Measurements from ENCODE around the gene RARS1.
"Not testable (repeated sequence)": the region's sequence is repeated elsewhere in the genome, so short reads cannot be mapped to it uniquely, and the experiment has no call there.

The RARS1 gene

GRCh38 chr5:168480601-168481000 is 5.7 kb upstream of the RARS1 start:
- DNase-seq (ENCODE audit: low read depth in 3 of 3, low spot score in 1 of 3): no peak

- DNase-seq (ENCODE audit: low read depth in 3 of 3, low spot score in 1 of 3): no peak
Measured at GRCh38 chr5:168481330-168481788, 4.9 kb upstream of the RARS1 start.

- no peak for DNase-seq (ENCODE audit: low read depth in 3 of 3, low spot score in 1 of 3)
Measured at GRCh38 chr5:168482361-168482760, 3.9 kb upstream of the RARS1 start.

- DNase-seq (ENCODE audit: low read depth in 3 of 3, low spot score in 1 of 3): no peak
Measured at GRCh38 chr5:168489059-168489458, 2.8 kb downstream of the RARS1 start.

GRCh38 chr5:168494057-168494555 is 7.8 kb downstream of the RARS1 start:
- DNase-seq (ENCODE audit: low read depth in 3 of 3, low spot score in 1 of 3): no peak

GRCh38 chr5:168502563-168503237 is 16.4 kb downstream of the RARS1 start:
- DNase-seq (ENCODE audit: low read depth in 3 of 3, low spot score in 1 of 3): no peak

- DNase-seq (ENCODE audit: low read depth in 3 of 3, low spot score in 1 of 3): no peak
Measured at GRCh38 chr5:168513861-168514428, 27.7 kb downstream of the RARS1 start.

GRCh38 chr5:168525856-168526255 is 39.6 kb downstream of the RARS1 start:
- DNase-seq (ENCODE audit: low read depth in 3 of 3, low spot score in 1 of 3): no peak

- no peak for DNase-seq (ENCODE audit: low read depth in 3 of 3, low spot score in 1 of 3)
Measured at GRCh38 chr5:168527756-168528295, 41.6 kb downstream of the RARS1 start.

- no peak for DNase-seq (ENCODE audit: low read depth in 3 of 3, low spot score in 1 of 3)
Measured at GRCh38 chr5:168528521-168529373, 42.5 kb downstream of the RARS1 start, which contains the start of gene FBLL1. TSS of gene FBLL1 (plus strand) at chr5:168529305. CDS start at chr5:168529505, 200 bp downstream.

GRCh38 chr5:168529374-168530234 is 43.3 kb downstream of the RARS1 start:
- DNase-seq (ENCODE audit: low read depth in 3 of 3, low spot score in 1 of 3): no peak

GRCh38 chr5:168530621-168531150 is 44.4 kb downstream of the RARS1 start:
- DNase-seq (ENCODE audit: low read depth in 3 of 3, low spot score in 1 of 3): no peak

- no peak for DNase-seq (ENCODE audit: low read depth in 3 of 3, low spot score in 1 of 3)
Measured at GRCh38 chr5:168531191-168531590, 44.9 kb downstream of the RARS1 start.

GRCh38 chr5:168531987-168532864 is 46.0 kb downstream of the RARS1 start:
- DNase-seq (ENCODE audit: low read depth in 3 of 3, low spot score in 1 of 3): no peak

GRCh38 chr5:168534351-168534750 is 48.1 kb downstream of the RARS1 start:
- not testable (repeated sequence) for DNase-seq (ENCODE audit: low read depth in 3 of 3, low spot score in 1 of 3)

GRCh38 chr5:168537176-168537575 is 50.9 kb downstream of the RARS1 start:
- DNase-seq (ENCODE audit: low read depth in 3 of 3, low spot score in 1 of 3): no peak

- DNase-seq (ENCODE audit: low read depth in 3 of 3, low spot score in 1 of 3): no peak
Measured at GRCh38 chr5:168549554-168549953, 63.3 kb downstream of the RARS1 start.

- DNase-seq (ENCODE audit: low read depth in 3 of 3, low spot score in 1 of 3): no peak
Measured at GRCh38 chr5:168550656-168551055, 64.4 kb downstream of the RARS1 start.

- no peak for DNase-seq (ENCODE audit: low read depth in 3 of 3, low spot score in 1 of 3)
Measured at GRCh38 chr5:168552146-168552545, 65.9 kb downstream of the RARS1 start.
